Measurements from ENCODE around the gene CPB2.

DNA sequence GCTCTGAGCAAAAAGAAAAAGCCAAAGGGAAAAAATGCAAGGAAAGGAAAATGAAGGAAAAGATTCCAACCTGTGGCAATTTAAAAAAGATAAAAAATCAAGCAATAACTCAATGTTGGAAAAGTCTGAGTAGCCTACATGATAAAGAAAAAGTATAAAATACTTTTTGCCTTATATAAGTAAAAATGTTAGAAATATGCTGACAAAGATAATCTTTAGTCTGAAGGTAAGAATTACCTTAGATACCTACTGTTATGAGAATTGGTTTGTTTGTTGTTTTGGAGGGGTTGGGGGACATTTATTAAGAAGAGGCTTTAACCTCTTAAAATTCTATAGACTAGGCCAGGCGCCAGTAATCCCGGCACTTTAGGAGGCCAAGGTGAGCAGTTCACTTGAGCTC lies 29.7 kb upstream of the CPB2 start:
- TF ChIP-seq, protein P1, sequence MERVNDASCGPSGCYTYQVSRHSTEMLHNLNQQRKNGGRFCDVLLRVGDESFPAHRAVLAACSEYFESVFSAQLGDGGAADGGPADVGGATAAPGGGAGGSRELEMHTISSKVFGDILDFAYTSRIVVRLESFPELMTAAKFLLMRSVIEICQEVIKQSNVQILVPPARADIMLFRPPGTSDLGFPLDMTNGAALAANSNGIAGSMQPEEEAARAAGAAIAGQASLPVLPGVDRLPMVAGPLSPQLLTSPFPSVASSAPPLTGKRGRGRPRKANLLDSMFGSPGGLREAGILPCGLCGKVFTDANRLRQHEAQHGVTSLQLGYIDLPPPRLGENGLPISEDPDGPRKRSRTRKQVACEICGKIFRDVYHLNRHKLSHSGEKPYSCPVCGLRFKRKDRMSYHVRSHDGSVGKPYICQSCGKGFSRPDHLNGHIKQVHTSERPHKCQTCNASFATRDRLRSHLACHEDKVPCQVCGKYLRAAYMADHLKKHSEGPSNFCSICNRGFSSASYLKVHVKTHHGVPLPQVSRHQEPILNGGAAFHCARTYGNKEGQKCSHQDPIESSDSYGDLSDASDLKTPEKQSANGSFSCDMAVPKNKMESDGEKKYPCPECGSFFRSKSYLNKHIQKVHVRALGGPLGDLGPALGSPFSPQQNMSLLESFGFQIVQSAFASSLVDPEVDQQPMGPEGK (CRISPR knock-in tag; IDR thresholded peaks at IDR 0.05; ENCODE audit: borderline replicate concordance): no peak
- TF ChIP-seq, protein P2, sequence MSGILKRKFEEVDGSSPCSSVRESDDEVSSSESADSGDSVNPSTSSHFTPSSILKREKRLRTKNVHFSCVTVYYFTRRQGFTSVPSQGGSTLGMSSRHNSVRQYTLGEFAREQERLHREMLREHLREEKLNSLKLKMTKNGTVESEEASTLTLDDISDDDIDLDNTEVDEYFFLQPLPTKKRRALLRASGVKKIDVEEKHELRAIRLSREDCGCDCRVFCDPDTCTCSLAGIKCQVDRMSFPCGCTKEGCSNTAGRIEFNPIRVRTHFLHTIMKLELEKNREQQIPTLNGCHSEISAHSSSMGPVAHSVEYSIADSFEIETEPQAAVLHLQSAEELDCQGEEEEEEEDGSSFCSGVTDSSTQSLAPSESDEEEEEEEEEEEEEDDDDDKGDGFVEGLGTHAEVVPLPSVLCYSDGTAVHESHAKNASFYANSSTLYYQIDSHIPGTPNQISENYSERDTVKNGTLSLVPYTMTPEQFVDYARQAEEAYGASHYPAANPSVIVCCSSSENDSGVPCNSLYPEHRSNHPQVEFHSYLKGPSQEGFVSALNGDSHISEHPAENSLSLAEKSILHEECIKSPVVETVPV (CRISPR knock-in tag; IDR thresholded peaks at IDR 0.05): no peak
- TF ChIP-seq ZNF70 (CRISPR knock-in tag; IDR thresholded peaks at IDR 0.05) (no peak), PPARA (CRISPR knock-in tag; IDR thresholded peaks at IDR 0.05; ENCODE audit: borderline replicate concordance) (no peak), ARNTL (CRISPR knock-in tag; IDR thresholded peaks at IDR 0.05; ENCODE audit: borderline replicate concordance, low read depth) (no peak), RARB (CRISPR knock-in tag; IDR thresholded peaks at IDR 0.05) (no peak)
- TF ChIP-seq, protein P3, sequence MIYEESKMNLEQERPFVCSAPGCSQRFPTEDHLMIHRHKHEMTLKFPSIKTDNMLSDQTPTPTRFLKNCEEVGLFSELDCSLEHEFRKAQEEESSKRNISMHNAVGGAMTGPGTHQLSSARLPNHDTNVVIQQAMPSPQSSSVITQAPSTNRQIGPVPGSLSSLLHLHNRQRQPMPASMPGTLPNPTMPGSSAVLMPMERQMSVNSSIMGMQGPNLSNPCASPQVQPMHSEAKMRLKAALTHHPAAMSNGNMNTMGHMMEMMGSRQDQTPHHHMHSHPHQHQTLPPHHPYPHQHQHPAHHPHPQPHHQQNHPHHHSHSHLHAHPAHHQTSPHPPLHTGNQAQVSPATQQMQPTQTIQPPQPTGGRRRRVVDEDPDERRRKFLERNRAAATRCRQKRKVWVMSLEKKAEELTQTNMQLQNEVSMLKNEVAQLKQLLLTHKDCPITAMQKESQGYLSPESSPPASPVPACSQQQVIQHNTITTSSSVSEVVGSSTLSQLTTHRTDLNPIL (CRISPR knock-in tag; IDR thresholded peaks at IDR 0.05; ENCODE audit: low read depth): no peak
